SK-N-SH treated with all-trans-retinoic acid at 6 μM for 48 hours (cell line): ENCODE measurements around the gene ABCA12.

ENCODE experiments used
- ATAC-seq: fragments of 200-7000 bp; cut with Tn5 transposase; 3 replicates; pipeline ENCODE4 v1.9.1; 2020; ENCODE audit warnings: mild to moderate bottlenecking, moderate library complexity
- ARNTL ChIP-seq: fragments of 450-650 bp; formaldehyde crosslinking; IDR thresholded peaks from 2 replicates; pipeline ENCODE4 v1.5.0; 2020; ENCODE audit warnings: low read depth, mild to moderate bottlenecking, moderate library complexity, borderline replicate concordance
- BACH2 ChIP-seq: fragments of 250-450 bp; sonication (Bioruptor Pico); IDR thresholded peaks from 2 replicates; pipeline ENCODE4 v1.9.0; 2021; ENCODE audit warnings: mild to moderate bottlenecking, borderline replicate concordance
- CSDC2 ChIP-seq: fragments of 250-450 bp; sonication (Bioruptor Pico); IDR thresholded peaks from 2 replicates; pipeline ENCODE4 v1.5.0; 2020; ENCODE audit warnings: mild to moderate bottlenecking, moderate library complexity
- ESRRG ChIP-seq: fragments of 250-450 bp; sonication (Bioruptor Pico); IDR thresholded peaks from 2 replicates; pipeline ENCODE4 v1.6.1; 2021; ENCODE audit warnings: mild to moderate bottlenecking
- GLIS3 ChIP-seq: fragments of 250-450 bp; sonication (Bioruptor Pico); IDR thresholded peaks from 2 replicates; pipeline ENCODE4 v1.5.0; 2020; ENCODE audit warnings: mild to moderate bottlenecking, moderate library complexity
- ISL1 ChIP-seq: fragments of 250-450 bp; sonication (Bioruptor Pico); IDR thresholded peaks from 2 replicates; pipeline ENCODE4 v2.1.2; 2022; ENCODE audit warnings: mild to moderate bottlenecking, moderate library complexity
- OSR1 ChIP-seq: fragments of 250-450 bp; sonication (Bioruptor Pico); IDR thresholded peaks from 2 replicates; pipeline ENCODE4 v1.8.0; 2022; ENCODE audit warnings: moderate library complexity, mild to moderate bottlenecking, inconsistent platforms
- PPARA ChIP-seq: fragments of 250-450 bp; sonication (Bioruptor Pico); IDR thresholded peaks from 2 replicates; pipeline ENCODE4 v1.5.0; 2020; ENCODE audit warnings: mild to moderate bottlenecking, borderline replicate concordance
- RARB ChIP-seq: fragments of 250-450 bp; sonication (Bioruptor Pico); IDR thresholded peaks from 2 replicates; pipeline ENCODE4 v1.8.0; 2021; ENCODE audit warnings: mild to moderate bottlenecking, moderate library complexity
- SNAI2 ChIP-seq: fragments of 250-450 bp; sonication (Bioruptor Pico); IDR thresholded peaks from 2 replicates; pipeline ENCODE4 v1.5.0; 2020; ENCODE audit warnings: mild to moderate bottlenecking, moderate library complexity
- TCF4 ChIP-seq: fragments of 250-450 bp; sonication (Bioruptor Pico); IDR thresholded peaks from 2 replicates; pipeline ENCODE4 v1.8.0; 2021; ENCODE audit warnings: mild to moderate bottlenecking, moderate library complexity, borderline replicate concordance
- TOX ChIP-seq: fragments of 250-450 bp; sonication (Bioruptor Pico); IDR thresholded peaks from 2 replicates; pipeline ENCODE4 v1.8.0; 2021; ENCODE audit warnings: mild to moderate bottlenecking, moderate library complexity, borderline replicate concordance
- ZC3H10 ChIP-seq: fragments of 250-450 bp; sonication (Bioruptor Pico); IDR thresholded peaks from 2 replicates; pipeline ENCODE4 v1.5.1; 2021; ENCODE audit warnings: mild to moderate bottlenecking, moderate library complexity
- ZFP3 ChIP-seq: fragments of 250-450 bp; sonication (Bioruptor Pico); IDR thresholded peaks from 2 replicates; pipeline ENCODE4 v1.5.0; 2020; ENCODE audit warnings: mild to moderate bottlenecking, moderate library complexity
- ZNF565 ChIP-seq: fragments of 450-650 bp; formaldehyde crosslinking; conservative IDR thresholded peaks from 2 replicates; pipeline ENCODE4 v1.5.0; 2020; ENCODE audit warnings: low read depth, mild to moderate bottlenecking, moderate library complexity
- ZNF70 ChIP-seq: fragments of 450-650 bp; formaldehyde crosslinking; IDR thresholded peaks from 2 replicates; pipeline ENCODE4 v1.5.0; 2020; ENCODE audit warnings: mild to moderate bottlenecking, moderate library complexity
- ZNF8 ChIP-seq: fragments of 450-650 bp; formaldehyde crosslinking; IDR thresholded peaks from 2 replicates; pipeline ENCODE4 v1.5.0; 2020; ENCODE audit warnings: mild to moderate bottlenecking, moderate library complexity
- TF ChIP-seq, protein P1 (sequence below): fragments of 250-450 bp; sonication (Bioruptor Pico); IDR thresholded peaks from 2 replicates; pipeline ENCODE4 v1.5.1; 2021; ENCODE audit warnings: mild to moderate bottlenecking, moderate library complexity
- TF ChIP-seq, protein P2 (sequence below): fragments of 250-450 bp; sonication (Bioruptor Pico); IDR thresholded peaks from 2 replicates; pipeline ENCODE4 v1.5.0; 2020; ENCODE audit warnings: mild to moderate bottlenecking, moderate library complexity
- TF ChIP-seq, protein P3 (sequence below): fragments of 250-450 bp; sonication (Bioruptor Pico); IDR thresholded peaks from 2 replicates; pipeline ENCODE4 v1.8.0; 2021; ENCODE audit warnings: low read depth, mild to moderate bottlenecking, moderate library complexity, borderline replicate concordance
- TF ChIP-seq, protein P4 (sequence below): fragments of 250-450 bp; sonication (Bioruptor Pico); IDR thresholded peaks from 2 replicates; pipeline ENCODE4 v1.5.1; 2020; ENCODE audit warnings: low read depth, mild to moderate bottlenecking, moderate library complexity
- TF ChIP-seq, protein P5 (sequence below): fragments of 250-450 bp; sonication (Bioruptor Pico); IDR thresholded peaks from 2 replicates; pipeline ENCODE4 v1.8.0; 2020; ENCODE audit warnings: mild to moderate bottlenecking, moderate library complexity, borderline replicate concordance

Gene ABCA12

DNA sequence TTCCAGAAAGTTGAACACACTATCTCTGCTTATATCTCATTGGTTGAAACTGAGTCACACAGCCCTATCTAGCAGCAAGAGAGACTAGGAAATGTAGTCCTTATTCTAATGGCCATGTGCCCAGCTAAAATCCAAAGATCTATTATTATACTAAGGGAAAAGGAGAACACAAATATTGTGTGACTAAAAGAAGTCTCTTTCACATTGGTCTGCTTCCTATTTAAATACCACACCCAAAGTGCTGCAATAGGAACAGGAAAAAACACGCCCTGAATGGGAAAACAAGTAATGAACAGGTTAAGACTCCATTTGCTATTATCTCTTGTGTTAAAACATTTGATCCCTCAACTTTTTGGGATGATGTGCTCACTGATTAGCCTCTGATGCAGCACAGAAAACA, 242.2 kb downstream of the ABCA12 start:
- TF ChIP-seq ZNF8 (no peak), ZNF70 (no peak), RARB (CRISPR knock-in tag) (no peak), GLIS3 (CRISPR knock-in tag) (no peak), SNAI2 (CRISPR knock-in tag) (no peak), CSDC2 (CRISPR knock-in tag) (no peak), ISL1 (CRISPR knock-in tag) (no peak), ESRRG (CRISPR knock-in tag) (no peak), OSR1 (no peak), ZC3H10 (CRISPR knock-in tag) (no peak), TCF4 (no peak)
- TF ChIP-seq, protein P1, sequence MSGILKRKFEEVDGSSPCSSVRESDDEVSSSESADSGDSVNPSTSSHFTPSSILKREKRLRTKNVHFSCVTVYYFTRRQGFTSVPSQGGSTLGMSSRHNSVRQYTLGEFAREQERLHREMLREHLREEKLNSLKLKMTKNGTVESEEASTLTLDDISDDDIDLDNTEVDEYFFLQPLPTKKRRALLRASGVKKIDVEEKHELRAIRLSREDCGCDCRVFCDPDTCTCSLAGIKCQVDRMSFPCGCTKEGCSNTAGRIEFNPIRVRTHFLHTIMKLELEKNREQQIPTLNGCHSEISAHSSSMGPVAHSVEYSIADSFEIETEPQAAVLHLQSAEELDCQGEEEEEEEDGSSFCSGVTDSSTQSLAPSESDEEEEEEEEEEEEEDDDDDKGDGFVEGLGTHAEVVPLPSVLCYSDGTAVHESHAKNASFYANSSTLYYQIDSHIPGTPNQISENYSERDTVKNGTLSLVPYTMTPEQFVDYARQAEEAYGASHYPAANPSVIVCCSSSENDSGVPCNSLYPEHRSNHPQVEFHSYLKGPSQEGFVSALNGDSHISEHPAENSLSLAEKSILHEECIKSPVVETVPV (CRISPR knock-in tag), result no peak
- TF ChIP-seq, protein P2, sequence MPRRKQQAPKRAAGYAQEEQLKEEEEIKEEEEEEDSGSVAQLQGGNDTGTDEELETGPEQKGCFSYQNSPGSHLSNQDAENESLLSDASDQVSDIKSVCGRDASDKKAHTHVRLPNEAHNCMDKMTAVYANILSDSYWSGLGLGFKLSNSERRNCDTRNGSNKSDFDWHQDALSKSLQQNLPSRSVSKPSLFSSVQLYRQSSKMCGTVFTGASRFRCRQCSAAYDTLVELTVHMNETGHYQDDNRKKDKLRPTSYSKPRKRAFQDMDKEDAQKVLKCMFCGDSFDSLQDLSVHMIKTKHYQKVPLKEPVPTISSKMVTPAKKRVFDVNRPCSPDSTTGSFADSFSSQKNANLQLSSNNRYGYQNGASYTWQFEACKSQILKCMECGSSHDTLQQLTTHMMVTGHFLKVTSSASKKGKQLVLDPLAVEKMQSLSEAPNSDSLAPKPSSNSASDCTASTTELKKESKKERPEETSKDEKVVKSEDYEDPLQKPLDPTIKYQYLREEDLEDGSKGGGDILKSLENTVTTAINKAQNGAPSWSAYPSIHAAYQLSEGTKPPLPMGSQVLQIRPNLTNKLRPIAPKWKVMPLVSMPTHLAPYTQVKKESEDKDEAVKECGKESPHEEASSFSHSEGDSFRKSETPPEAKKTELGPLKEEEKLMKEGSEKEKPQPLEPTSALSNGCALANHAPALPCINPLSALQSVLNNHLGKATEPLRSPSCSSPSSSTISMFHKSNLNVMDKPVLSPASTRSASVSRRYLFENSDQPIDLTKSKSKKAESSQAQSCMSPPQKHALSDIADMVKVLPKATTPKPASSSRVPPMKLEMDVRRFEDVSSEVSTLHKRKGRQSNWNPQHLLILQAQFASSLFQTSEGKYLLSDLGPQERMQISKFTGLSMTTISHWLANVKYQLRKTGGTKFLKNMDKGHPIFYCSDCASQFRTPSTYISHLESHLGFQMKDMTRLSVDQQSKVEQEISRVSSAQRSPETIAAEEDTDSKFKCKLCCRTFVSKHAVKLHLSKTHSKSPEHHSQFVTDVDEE (CRISPR knock-in tag), result no peak
- TF ChIP-seq, protein P3, sequence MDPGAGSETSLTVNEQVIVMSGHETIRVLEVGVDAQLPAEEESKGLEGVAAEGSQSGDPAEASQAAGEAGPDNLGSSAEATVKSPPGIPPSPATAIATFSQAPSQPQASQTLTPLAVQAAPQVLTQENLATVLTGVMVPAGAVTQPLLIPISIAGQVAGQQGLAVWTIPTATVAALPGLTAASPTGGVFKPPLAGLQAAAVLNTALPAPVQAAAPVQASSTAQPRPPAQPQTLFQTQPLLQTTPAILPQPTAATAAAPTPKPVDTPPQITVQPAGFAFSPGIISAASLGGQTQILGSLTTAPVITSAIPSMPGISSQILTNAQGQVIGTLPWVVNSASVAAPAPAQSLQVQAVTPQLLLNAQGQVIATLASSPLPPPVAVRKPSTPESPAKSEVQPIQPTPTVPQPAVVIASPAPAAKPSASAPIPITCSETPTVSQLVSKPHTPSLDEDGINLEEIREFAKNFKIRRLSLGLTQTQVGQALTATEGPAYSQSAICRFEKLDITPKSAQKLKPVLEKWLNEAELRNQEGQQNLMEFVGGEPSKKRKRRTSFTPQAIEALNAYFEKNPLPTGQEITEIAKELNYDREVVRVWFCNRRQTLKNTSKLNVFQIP (CRISPR knock-in tag), result no peak
- TF ChIP-seq, protein P4, sequence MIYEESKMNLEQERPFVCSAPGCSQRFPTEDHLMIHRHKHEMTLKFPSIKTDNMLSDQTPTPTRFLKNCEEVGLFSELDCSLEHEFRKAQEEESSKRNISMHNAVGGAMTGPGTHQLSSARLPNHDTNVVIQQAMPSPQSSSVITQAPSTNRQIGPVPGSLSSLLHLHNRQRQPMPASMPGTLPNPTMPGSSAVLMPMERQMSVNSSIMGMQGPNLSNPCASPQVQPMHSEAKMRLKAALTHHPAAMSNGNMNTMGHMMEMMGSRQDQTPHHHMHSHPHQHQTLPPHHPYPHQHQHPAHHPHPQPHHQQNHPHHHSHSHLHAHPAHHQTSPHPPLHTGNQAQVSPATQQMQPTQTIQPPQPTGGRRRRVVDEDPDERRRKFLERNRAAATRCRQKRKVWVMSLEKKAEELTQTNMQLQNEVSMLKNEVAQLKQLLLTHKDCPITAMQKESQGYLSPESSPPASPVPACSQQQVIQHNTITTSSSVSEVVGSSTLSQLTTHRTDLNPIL (CRISPR knock-in tag), result no peak
- TF ChIP-seq, protein P5, sequence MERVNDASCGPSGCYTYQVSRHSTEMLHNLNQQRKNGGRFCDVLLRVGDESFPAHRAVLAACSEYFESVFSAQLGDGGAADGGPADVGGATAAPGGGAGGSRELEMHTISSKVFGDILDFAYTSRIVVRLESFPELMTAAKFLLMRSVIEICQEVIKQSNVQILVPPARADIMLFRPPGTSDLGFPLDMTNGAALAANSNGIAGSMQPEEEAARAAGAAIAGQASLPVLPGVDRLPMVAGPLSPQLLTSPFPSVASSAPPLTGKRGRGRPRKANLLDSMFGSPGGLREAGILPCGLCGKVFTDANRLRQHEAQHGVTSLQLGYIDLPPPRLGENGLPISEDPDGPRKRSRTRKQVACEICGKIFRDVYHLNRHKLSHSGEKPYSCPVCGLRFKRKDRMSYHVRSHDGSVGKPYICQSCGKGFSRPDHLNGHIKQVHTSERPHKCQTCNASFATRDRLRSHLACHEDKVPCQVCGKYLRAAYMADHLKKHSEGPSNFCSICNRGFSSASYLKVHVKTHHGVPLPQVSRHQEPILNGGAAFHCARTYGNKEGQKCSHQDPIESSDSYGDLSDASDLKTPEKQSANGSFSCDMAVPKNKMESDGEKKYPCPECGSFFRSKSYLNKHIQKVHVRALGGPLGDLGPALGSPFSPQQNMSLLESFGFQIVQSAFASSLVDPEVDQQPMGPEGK (CRISPR knock-in tag), result no peak

DNA sequence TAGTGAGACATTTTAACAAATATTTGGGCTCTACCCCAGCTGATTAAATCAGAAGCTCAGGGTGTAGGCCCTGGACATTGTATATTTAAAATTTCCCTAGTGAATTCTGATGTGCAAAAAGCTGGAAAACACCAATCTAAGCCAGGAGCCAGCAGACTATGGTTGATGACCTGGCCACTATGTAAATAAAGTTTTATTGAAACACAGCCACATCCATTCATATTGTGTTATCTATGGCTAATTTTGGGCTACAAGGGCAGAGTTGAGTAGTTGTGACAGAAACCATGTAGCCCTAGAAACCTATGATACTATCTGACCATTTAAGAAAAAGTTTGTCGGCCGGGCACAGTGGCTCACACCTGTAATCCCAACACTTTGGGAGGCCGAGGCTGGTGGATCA, 243.0 kb downstream of the ABCA12 start:
- TF ChIP-seq ZC3H10 (CRISPR knock-in tag) (no peak), ZFP3 (CRISPR knock-in tag) (no peak), RARB (CRISPR knock-in tag) (no peak), ARNTL (CRISPR knock-in tag) (no peak), SNAI2 (CRISPR knock-in tag) (no peak), OSR1 (no peak), BACH2 (CRISPR knock-in tag) (no peak), GLIS3 (CRISPR knock-in tag) (no peak), ESRRG (CRISPR knock-in tag) (no peak), ZNF8 (no peak), CSDC2 (CRISPR knock-in tag) (no peak), ISL1 (CRISPR knock-in tag) (no peak), ZNF565 (CRISPR knock-in tag) (no peak), TOX (CRISPR knock-in tag) (no peak), ZNF70 (no peak), PPARA (CRISPR knock-in tag) (no peak)
- TF ChIP-seq, protein P5 (CRISPR knock-in tag), result no peak
- TF ChIP-seq, protein P2 (CRISPR knock-in tag), result no peak
- no peak for ATAC-seq

More for the DNA sequence above, 242.2 kb downstream of the ABCA12 start:
- ATAC-seq, result no peak
